Measurements from ENCODE around the gene PAK5. TPM values are rescaled to one million over a fixed set of nuclear protein-coding genes. Genes with fewer than 3 reads are reported as not detected.

Gene PAK5
- total RNA-seq, 2 experiments from 2014 or later = not detected

- POLR2A ChIA-PET = no interaction called here
- CTCF ChIA-PET = no interaction called here
Measured at GRCh38 chr20:9628141-9628540, 210.7 kb downstream of the PAK5 start.

- ChIA-PET POLR2A (no interaction called here), CTCF (no interaction called here)
Measured at GRCh38 chr20:9627219-9627618, 211.7 kb downstream of the PAK5 start.

- ChIA-PET CTCF (no interaction called here), POLR2A (no interaction called here)
Measured at GRCh38 chr20:9626357-9626756, 212.5 kb downstream of the PAK5 start.

GRCh38 chr20:9617940-9618339 is 220.9 kb downstream of the PAK5 start:
- ChIA-PET CTCF (interaction anchor here (1.2 to 2.1 kb wide), 2 partner anchors 210 to 295 kb away, joined by 4 to 14 read pairs; no protein-coding TSS in a partner anchor), POLR2A (no interaction called here)

- CTCF ChIA-PET = interaction anchor here (0.9 to 2.1 kb wide), 2 partner anchors 296 to 379 kb away, joined by 5 to 14 read pairs; no protein-coding TSS in a partner anchor
- POLR2A ChIA-PET = no interaction called here
Measured at GRCh38 chr20:9616833-9617461, 221.9 kb downstream of the PAK5 start.

GRCh38 chr20:9616455-9616805 is 222.4 kb downstream of the PAK5 start:
- CTCF ChIA-PET = interaction anchor here (0.9 to 2.1 kb wide), 2 partner anchors 297 to 378 kb away, joined by 5 to 14 read pairs; no protein-coding TSS in a partner anchor
- POLR2A ChIA-PET = no interaction called here

- ChIA-PET POLR2A (no interaction called here), CTCF (no interaction called here)
Measured at GRCh38 chr20:9615766-9616454, 223.0 kb downstream of the PAK5 start.

- CTCF ChIA-PET = no interaction called here
- POLR2A ChIA-PET = no interaction called here
Measured at GRCh38 chr20:9615118-9615517, 223.8 kb downstream of the PAK5 start.

GRCh38 chr20:9613871-9614270 is 225.0 kb downstream of the PAK5 start:
- ChIA-PET CTCF (no interaction called here), POLR2A (no interaction called here)

GRCh38 chr20:9611921-9612320 is 227.0 kb downstream of the PAK5 start:
- POLR2A ChIA-PET = no interaction called here
- CTCF ChIA-PET = interaction anchor here (1.0 to 3.4 kb wide), 2 partner anchors 9 to 204 kb away, joined by 3 to 10 read pairs; no protein-coding TSS in a partner anchor

- ChIA-PET POLR2A (no interaction called here), CTCF (interaction anchor here (3.4 kb wide), 1 partner anchor 203 kb away, joined by 10 read pairs; no protein-coding TSS in a partner anchor)
Measured at GRCh38 chr20:9610665-9611064, 228.2 kb downstream of the PAK5 start.

- POLR2A ChIA-PET = no interaction called here
- CTCF ChIA-PET = interaction anchor here (0.7 to 3.4 kb wide), 2 partner anchors 122 to 202 kb away, joined by 4 to 10 read pairs; no protein-coding TSS in a partner anchor
Measured at GRCh38 chr20:9609887-9610502, 228.9 kb downstream of the PAK5 start.

- ChIA-PET POLR2A (no interaction called here), CTCF (no interaction called here)
Measured at GRCh38 chr20:9608639-9609340, 230.1 kb downstream of the PAK5 start.

- ChIA-PET POLR2A (no interaction called here), CTCF (interaction anchor here (1.5 kb wide), 1 partner anchor 9 kb away, joined by 3 read pairs; no protein-coding TSS in a partner anchor)
Measured at GRCh38 chr20:9602847-9603183, 236.1 kb downstream of the PAK5 start.

GRCh38 chr20:9600562-9600961 is 238.3 kb downstream of the PAK5 start:
- ChIA-PET POLR2A (no interaction called here), CTCF (no interaction called here)

- ChIA-PET CTCF (no interaction called here), POLR2A (no interaction called here)
Measured at GRCh38 chr20:9597547-9597946, 241.3 kb downstream of the PAK5 start.

- CTCF ChIA-PET = no interaction called here
- POLR2A ChIA-PET = no interaction called here
Measured at GRCh38 chr20:9595763-9596162, 243.1 kb downstream of the PAK5 start.

GRCh38 chr20:9594284-9594875 is 244.5 kb downstream of the PAK5 start:
- POLR2A ChIA-PET = no interaction called here

GRCh38 chr20:9592419-9592818 is 246.5 kb downstream of the PAK5 start:
- POLR2A ChIA-PET = no interaction called here
- CTCF ChIA-PET = no interaction called here

More at GRCh38 chr20:9594284-9594875, 244.5 kb downstream of the PAK5 start:
- CTCF ChIA-PET = no interaction called here

GRCh38 chr20:9591080-9591479 is 247.8 kb downstream of the PAK5 start:
- ChIA-PET POLR2A (no interaction called here), CTCF (no interaction called here)

Measured in activated CD8-positive, alpha-beta memory T cell treated with anti-CD3 and anti-CD28 coated beads for 36 hours (primary cell).